Subcutaneous adipose tissue (tissue), 4 donors: ENCODE measurements around the gene RBP5. TPM values are rescaled to one million over a fixed set of nuclear protein-coding genes. Genes with fewer than 3 reads are reported as not detected.

Experiments used
- CTCF ChIP-seq: fragments of 450-650 bp; IDR thresholded peaks from one replicate; pipeline ENCODE4 v1.5.1; 2016; ENCODE audit warnings: low read depth, mild to moderate bottlenecking, control low read depth, antibody characterized with exemption, moderate library complexity
- total RNA-seq, 4 donors: library from RNA; depleted of rRNA; stranded (reverse); fragments of >200 nt; gene quantifications; one replicate each; pipeline ENCODE4 v1.1.0, GENCODE V29; 2016

The RBP5 gene
- total RNA-seq, 4 donors from 2014 or later, result 2.2 TPM; not detected in 3

GRCh38 chr12:7129872-7130691 lies 1.4 kb upstream of the RBP5 start, which contains the start of gene CLSTN3:
Gene CLSTN3 (plus strand): TSS chr12:7130371. CDS start chr12:7130649, 278 bp downstream.
- no peak for TF ChIP-seq CTCF

GRCh38 chr12:7129287-7129871 lies 690 bp upstream of the RBP5 start:
- no peak for TF ChIP-seq CTCF

GRCh38 chr12:7127916-7128626 lies 618 bp downstream of the RBP5 start:
- no peak for TF ChIP-seq CTCF

GRCh38 chr12:7125632-7126227 lies 3.0 kb downstream of the RBP5 start:
- no peak for TF ChIP-seq CTCF

GRCh38 chr12:7123806-7124522 lies 4.7 kb downstream of the RBP5 start:
- no peak for TF ChIP-seq CTCF

GRCh38 chr12:7122811-7123769 lies 5.6 kb downstream of the RBP5 start:
- TF ChIP-seq CTCF, result no peak
